ENCODE results near the gene DLAT. TPM values are rescaled to one million over a fixed set of nuclear protein-coding genes. Genes with fewer than 3 reads are reported as not detected.
"Not testable (repeated sequence)": the region's sequence is repeated elsewhere in the genome, so short reads cannot be mapped to it uniquely, and the experiment has no call there.

DLAT gene
- total and polyA plus RNA-seq, 4 experiments from 2014 or later = 19.4 to 33.4 (median 24.6) TPM

DNA sequence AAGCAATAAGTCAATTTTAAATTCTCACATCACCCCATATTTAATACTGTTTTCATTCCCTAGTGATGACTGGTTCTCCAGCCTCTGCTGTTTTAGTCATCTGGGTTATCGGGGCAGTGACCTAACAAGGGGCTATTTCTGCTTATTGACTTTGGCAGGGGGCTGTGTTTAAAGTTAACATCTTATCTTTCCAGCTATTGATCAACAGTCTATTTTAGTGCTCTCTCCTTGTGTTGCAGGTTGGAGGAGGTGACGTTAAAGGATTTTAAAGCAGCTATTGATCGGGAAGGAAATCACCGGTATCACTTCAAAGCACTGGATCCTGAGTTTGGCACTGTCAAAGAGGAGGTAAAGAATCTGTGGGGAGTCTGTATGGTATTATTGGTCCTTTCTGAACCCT lies 7.7 kb upstream of the DLAT start:
- no peak overlapping the region for H3K4me3 Mint-ChIP-seq
- H3K27ac Mint-ChIP-seq = no peak overlapping the region
- H3K9me3 ChIP-seq (ENCODE audit: control insufficient read depth in 1 of 2, low read length in 2 of 2) = no peaks in the 10 kb centered on the region
- ChIA-PET CTCF (ENCODE audit: partially characterized antibody) (no interaction called here), POLR2A (ENCODE audit: partially characterized antibody) (no interaction called here)
- peaks cover 0 to 1% of the 10 kb centered on the region in 2 donors for H3K27me3 Mint-ChIP-seq
- H3K4me1 ChIP-seq (ENCODE audit: insufficient read depth, low read length) = no peaks in the 10 kb centered on the region
- no peaks in the 10 kb centered on the region for H3K27me3 ChIP-seq (ENCODE audit: insufficient read depth, low read length)
- H3K4me1 Mint-ChIP-seq = no peaks in the 10 kb centered on the region
- H3K4me3 ChIP-seq (ENCODE audit: low read length in 2 of 2) = no peak overlapping the region
- no peaks in the 10 kb centered on the region for H3K9me3 Mint-ChIP-seq
- no peaks in the 10 kb centered on the region for H3K36me3 Mint-ChIP-seq
- H3K27ac ChIP-seq (ENCODE audit: low read depth, low read length) = no peak overlapping the region
- intact Hi-C loops (cut with micrococcal nuclease) = no loop called here
- H3K36me3 ChIP-seq (ENCODE audit: insufficient read depth, low read length) = no peaks in the 10 kb centered on the region
- no peak for DNase-seq

DNA sequence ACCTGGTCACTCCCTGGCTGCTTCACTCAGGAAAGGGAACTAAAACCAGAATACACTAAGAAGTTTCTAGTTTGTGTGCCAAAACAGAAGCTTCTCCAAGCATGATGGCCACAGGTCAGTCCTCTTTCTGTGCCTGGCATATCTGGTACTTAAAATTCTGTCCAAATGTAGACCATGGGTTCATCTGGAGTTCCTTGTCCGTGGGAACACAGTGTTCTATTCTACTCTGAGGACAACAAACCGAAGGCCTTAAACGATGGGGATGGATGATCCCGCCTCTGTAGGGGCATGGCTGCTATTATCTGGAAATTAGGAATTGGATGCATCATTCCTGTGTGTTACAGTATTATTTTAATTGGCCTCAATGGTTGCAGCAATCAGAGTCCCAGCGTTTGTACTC lies 6.1 kb upstream of the DLAT start:
- Mint-ChIP-seq H3K4me3 (no peak overlapping the region), H3K27ac (no peak overlapping the region), H3K27me3 (no peaks in the 10 kb centered on the region), H3K4me1 (peaks cover 4 to 8% (median 6%) of the 10 kb centered on the region in 4 donors), H3K9me3 (no peaks in the 10 kb centered on the region), H3K36me3 (no peaks in the 10 kb centered on the region)
- Histone ChIP-seq H3K27ac (ENCODE audit: low read depth, low read length) (no peak overlapping the region), H3K9me3 (ENCODE audit: control insufficient read depth in 1 of 2, low read length in 2 of 2) (no peaks in the 10 kb centered on the region), H3K27me3 (ENCODE audit: insufficient read depth, low read length) (no peaks in the 10 kb centered on the region), H3K36me3 (ENCODE audit: insufficient read depth, low read length) (no peaks in the 10 kb centered on the region), H3K4me3 (ENCODE audit: low read length in 2 of 2) (no peak overlapping the region), H3K4me1 (ENCODE audit: insufficient read depth, low read length) (peaks cover 6% of the 10 kb centered on the region)
- CTCF ChIA-PET (ENCODE audit: partially characterized antibody) = no interaction called here
- intact Hi-C loops (cut with micrococcal nuclease) = no loop called here
- no peak for DNase-seq
- POLR2A ChIA-PET (ENCODE audit: partially characterized antibody) = no interaction called here

- intact Hi-C loops (cut with micrococcal nuclease) = loop anchor here (10.0 kb wide), 1 partner anchor 418 kb away; the partner anchor contains the start of gene SIK2
- no peak overlapping the region for H3K27ac ChIP-seq (ENCODE audit: low read depth, low read length)
Observed at GRCh38 chr11:112023104-112023503, 2.1 kb upstream of the DLAT start.

GRCh38 chr11:112024178-112024772 lies 933 bp upstream of the DLAT start:
- CTCF ChIA-PET (ENCODE audit: partially characterized antibody) = no interaction called here
- peak in 4 of 5 donors; percentile 16 to 27 (median 24) for DNase-seq
- Mint-ChIP-seq H3K9me3 (peaks cover 0 to 4% (median 0%) of the 10 kb centered on the region in 8 donors), H3K4me1 (peaks cover 13 to 36% (median 26%) of the 10 kb centered on the region in 4 donors), H3K36me3 (peaks cover 8 to 27% of the 10 kb centered on the region in 2 donors), H3K27ac (peak overlapping the region; percentile 92 to 100 (median 99)), H3K4me3 (peak overlapping the region; percentile 97 to 100 (median 100)), H3K27me3 (no peaks in the 10 kb centered on the region)
- Histone ChIP-seq H3K27me3 (ENCODE audit: insufficient read depth, low read length) (no peaks in the 10 kb centered on the region), H3K9me3 (ENCODE audit: control insufficient read depth in 1 of 2, low read length in 2 of 2) (no peaks in the 10 kb centered on the region), H3K27ac (ENCODE audit: low read depth, low read length) (peak overlapping the region; percentile 78), H3K36me3 (ENCODE audit: insufficient read depth, low read length) (peaks cover 10% of the 10 kb centered on the region), H3K4me1 (ENCODE audit: insufficient read depth, low read length) (peaks cover 15% of the 10 kb centered on the region), H3K4me3 (ENCODE audit: low read length in 2 of 2) (peak overlapping the region; percentile 99 to 100)
- intact Hi-C loops (cut with micrococcal nuclease) = loop anchor here (2.0 to 10.0 kb wide), 3 partner anchors 97 to 419 kb away; partner anchors contain the start of genes CFAP68, FDXACB1 and SIK2
- POLR2A ChIA-PET (ENCODE audit: partially characterized antibody) = interaction anchor here (1.1 to 2.3 kb wide), 4 partner anchors 87 to 97 kb away, joined by 3 to 14 read pairs (median 4); partner anchors contain the start of gene DIXDC1

More at GRCh38 chr11:112023104-112023503, 2.1 kb upstream of the DLAT start:
- Mint-ChIP-seq H3K4me3 (peak overlapping the region in 5 of 8 donors; percentile 10 to 77 (median 18)), H3K27me3 (no peaks in the 10 kb centered on the region), H3K9me3 (peaks cover 0 to 4% (median 0%) of the 10 kb centered on the region in 8 donors), H3K27ac (peak overlapping the region in 1 of 7 donors; percentile 32), H3K4me1 (peaks cover 12 to 33% (median 20%) of the 10 kb centered on the region in 4 donors), H3K36me3 (peaks cover 0 to 17% of the 10 kb centered on the region in 2 donors)
- POLR2A ChIA-PET (ENCODE audit: partially characterized antibody) = no interaction called here
- Histone ChIP-seq H3K27me3 (ENCODE audit: insufficient read depth, low read length) (no peaks in the 10 kb centered on the region), H3K4me1 (ENCODE audit: insufficient read depth, low read length) (peaks cover 15% of the 10 kb centered on the region), H3K36me3 (ENCODE audit: insufficient read depth, low read length) (no peaks in the 10 kb centered on the region), H3K4me3 (ENCODE audit: low read length in 2 of 2) (no peak overlapping the region), H3K9me3 (ENCODE audit: control insufficient read depth in 1 of 2, low read length in 2 of 2) (no peaks in the 10 kb centered on the region)
- no peak for DNase-seq
- CTCF ChIA-PET (ENCODE audit: partially characterized antibody) = interaction anchor here (0.5 kb wide), 1 partner anchor 8 kb away, joined by 3 read pairs; no protein-coding TSS in a partner anchor

GRCh38 chr11:112025707-112026106 lies 499 bp downstream of the DLAT start:
- no peaks in the 10 kb centered on the region for H3K9me3 ChIP-seq (ENCODE audit: control insufficient read depth in 1 of 2, low read length in 2 of 2)
- Mint-ChIP-seq H3K36me3 (peaks cover 19 to 41% of the 10 kb centered on the region in 2 donors), H3K9me3 (peaks cover 0 to 4% (median 0%) of the 10 kb centered on the region in 8 donors), H3K4me3 (peak overlapping the region; percentile 97 to 100 (median 100)), H3K4me1 (peaks cover 13 to 44% (median 29%) of the 10 kb centered on the region in 4 donors), H3K27ac (peak overlapping the region; percentile 92 to 100 (median 99)), H3K27me3 (no peaks in the 10 kb centered on the region)
- no peaks in the 10 kb centered on the region for H3K27me3 ChIP-seq (ENCODE audit: insufficient read depth, low read length)
- peaks cover 18% of the 10 kb centered on the region for H3K36me3 ChIP-seq (ENCODE audit: insufficient read depth, low read length)
- ChIA-PET CTCF (ENCODE audit: partially characterized antibody) (no interaction called here), POLR2A (ENCODE audit: partially characterized antibody) (interaction anchor here (0.9 to 2.3 kb wide), 6 partner anchors 32 to 155 kb away, joined by 3 to 14 read pairs (median 4); partner anchors contain the start of genes ALG9, DIXDC1 and TIMM8B)
- H3K4me3 ChIP-seq (ENCODE audit: low read length in 2 of 2) = peak overlapping the region; percentile 99 to 100
- H3K27ac ChIP-seq (ENCODE audit: low read depth, low read length) = peak overlapping the region; percentile 78
- H3K4me1 ChIP-seq (ENCODE audit: insufficient read depth, low read length) = peaks cover 15% of the 10 kb centered on the region
- intact Hi-C loops (cut with micrococcal nuclease) = loop anchor here (1.0 to 10.0 kb wide), 5 partner anchors 49 to 421 kb away; partner anchors contain the start of genes CFAP68, FDXACB1, NKAPD1 and PIH1D2
- no peak for DNase-seq

GRCh38 chr11:112026784-112027410 lies 1.7 kb downstream of the DLAT start:
- CTCF ChIA-PET (ENCODE audit: partially characterized antibody); H3K9me3 ChIP-seq (ENCODE audit: control insufficient read depth in 1 of 2, low read length in 2 of 2); H3K4me3 ChIP-seq (ENCODE audit: low read length in 2 of 2); POLR2A ChIA-PET (ENCODE audit: partially characterized antibody); H3K27me3 ChIP-seq (ENCODE audit: insufficient read depth, low read length); H3K27ac Mint-ChIP-seq; H3K27ac ChIP-seq (ENCODE audit: low read depth, low read length); DNase-seq; H3K4me3 Mint-ChIP-seq; H3K27me3 Mint-ChIP-seq; H3K9me3 Mint-ChIP-seq: not testable (repeated sequence)
- peaks cover 15% of the 10 kb centered on the region for H3K4me1 ChIP-seq (ENCODE audit: insufficient read depth, low read length)
- peaks cover 19 to 44% of the 10 kb centered on the region in 2 donors for H3K36me3 Mint-ChIP-seq
- peaks cover 13 to 44% (median 29%) of the 10 kb centered on the region in 4 donors for H3K4me1 Mint-ChIP-seq
- intact Hi-C loops (cut with micrococcal nuclease) = loop anchor here (10.0 kb wide), 1 partner anchor 422 kb away; the partner anchor contains the start of gene SIK2
- peaks cover 18% of the 10 kb centered on the region for H3K36me3 ChIP-seq (ENCODE audit: insufficient read depth, low read length)

DNA sequence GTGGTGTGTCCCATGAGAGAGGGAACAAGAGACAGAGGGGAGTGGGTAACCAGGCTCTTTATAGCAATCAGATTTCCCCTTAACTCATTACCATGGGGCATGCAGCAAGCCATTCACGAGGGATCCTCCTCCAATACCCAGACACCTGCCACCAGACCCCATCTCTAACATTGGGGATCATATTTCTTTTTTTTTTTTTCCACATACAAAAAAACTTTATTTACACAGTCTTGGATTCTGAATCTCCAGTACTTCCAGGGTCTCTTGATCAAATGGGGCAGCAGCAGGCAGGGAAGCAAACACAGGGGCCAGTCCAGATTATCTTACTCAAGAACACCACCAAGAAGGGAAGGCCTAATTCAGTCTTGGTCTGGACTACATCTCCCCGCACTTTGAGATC lies 4.3 kb downstream of the DLAT start:
- Histone ChIP-seq H3K27me3 (ENCODE audit: insufficient read depth, low read length) (no peaks in the 10 kb centered on the region), H3K4me1 (ENCODE audit: insufficient read depth, low read length) (peaks cover 5% of the 10 kb centered on the region), H3K4me3 (ENCODE audit: low read length in 2 of 2) (no peak overlapping the region), H3K9me3 (ENCODE audit: control insufficient read depth in 1 of 2, low read length in 2 of 2) (no peaks in the 10 kb centered on the region), H3K36me3 (ENCODE audit: insufficient read depth, low read length) (peaks cover 18% of the 10 kb centered on the region), H3K27ac (ENCODE audit: low read depth, low read length) (no peak overlapping the region)
- ChIA-PET POLR2A (ENCODE audit: partially characterized antibody) (no interaction called here), CTCF (ENCODE audit: partially characterized antibody) (no interaction called here)
- peaks cover 0 to 4% (median 0%) of the 10 kb centered on the region in 8 donors for H3K9me3 Mint-ChIP-seq
- DNase-seq = no peak
- intact Hi-C loops (cut with micrococcal nuclease) = loop anchor here (10.0 kb wide), 1 partner anchor 425 kb away; the partner anchor contains the start of gene SIK2
- peak overlapping the region in 2 of 7 donors; percentile 4 to 60 for H3K27ac Mint-ChIP-seq
- no peak overlapping the region for H3K4me3 Mint-ChIP-seq
- H3K4me1 Mint-ChIP-seq = peaks cover 8 to 37% (median 21%) of the 10 kb centered on the region in 4 donors
- H3K27me3 Mint-ChIP-seq = no peaks in the 10 kb centered on the region
- H3K36me3 Mint-ChIP-seq = peaks cover 31 to 56% of the 10 kb centered on the region in 2 donors

Data from CD4-positive, alpha-beta memory T cell (primary cell).